GM12878 (cell line): Measurements from ENCODE around the gene FDXACB1. TPM values are rescaled to one million over a fixed set of nuclear protein-coding genes. Genes with fewer than 3 reads are reported as not detected.

ENCODE experiments used
- BRCA1 ChIP-seq: IDR thresholded peaks from 2 replicates; pipeline ENCODE4 v1.6.1; 2011; ENCODE audit warnings: low read depth, low read length, improper control_type of control experiment
- DPF2 ChIP-seq: fragments of 450-650 bp; IDR thresholded peaks from 2 replicates; pipeline ENCODE4 v1.6.1; 2017; ENCODE audit warnings: mild to moderate bottlenecking
- EED ChIP-seq: sonication (generic); IDR thresholded peaks from 2 replicates; pipeline ENCODE4 v1.6.1; 2016; ENCODE audit warnings: antibody characterized with exemption, low read depth
- GABPA ChIP-seq: IDR thresholded peaks from 2 replicates; pipeline ENCODE4 v1.6.1; 2014; ENCODE audit warnings: antibody characterized with exemption, low read depth, mild to moderate bottlenecking, inconsistent platforms
- GATAD2B ChIP-seq: fragments of 450-650 bp; conservative IDR thresholded peaks from 2 replicates; pipeline ENCODE4 v1.6.1; 2017; ENCODE audit warnings: low read depth, mild to moderate bottlenecking, moderate library complexity
- HCFC1 ChIP-seq: fragments of 150-350 bp; IDR thresholded peaks from 2 replicates; pipeline ENCODE4 v1.6.1; 2014; ENCODE audit warnings: low read length
- KDM1A ChIP-seq: fragments of 200-600 bp; sonication (generic); IDR thresholded peaks from 2 replicates; pipeline ENCODE4 v1.6.1; 2016; ENCODE audit warnings: borderline replicate concordance
- MTA3 ChIP-seq: IDR thresholded peaks from 2 replicates; pipeline ENCODE4 v1.6.1; 2012; ENCODE audit warnings: low read length, inconsistent platforms, borderline replicate concordance
- NBN ChIP-seq: fragments of 450-650 bp; IDR thresholded peaks from 2 replicates; pipeline ENCODE4 v1.6.1; 2016
- NFIC ChIP-seq: IDR thresholded peaks from 2 replicates; pipeline ENCODE4 v1.6.1; 2012; ENCODE audit warnings: low read depth, mild to moderate bottlenecking, inconsistent platforms, low read length, moderate library complexity
- NFXL1 ChIP-seq: fragments of 450-650 bp; IDR thresholded peaks from 2 replicates; pipeline ENCODE4 v1.6.1; 2017; ENCODE audit warnings: antibody characterized with exemption, mild to moderate bottlenecking, borderline replicate concordance
- NR2C2 ChIP-seq: IDR thresholded peaks from 2 replicates; pipeline ENCODE4 v1.6.1; 2011; ENCODE audit warnings: borderline replicate concordance, low read depth; ENCODE audit not compliant: control insufficient read depth, insufficient read length
- PAX5 ChIP-seq: IDR thresholded peaks from 2 replicates; pipeline ENCODE4 v1.6.1; 2011; ENCODE audit warnings: low read depth, low read length, borderline replicate concordance
- POLR2AphosphoS5 ChIP-seq: IDR thresholded peaks from 2 replicates; pipeline ENCODE4 v1.6.1; 2011; ENCODE audit warnings: mild to moderate bottlenecking, low read length, inconsistent platforms
- RB1 ChIP-seq: fragments of 450-650 bp; formaldehyde crosslinking; IDR thresholded peaks from 2 replicates; pipeline ENCODE4 v1.6.1; 2017; ENCODE audit warnings: mild to moderate bottlenecking, borderline replicate concordance
- RELA ChIP-seq: fragments of 450-650 bp; IDR thresholded peaks from 2 replicates; pipeline ENCODE4 v1.8.0; 2014; ENCODE audit warnings: borderline replicate concordance; ENCODE audit not compliant: partially characterized antibody
- TAF1 ChIP-seq: IDR thresholded peaks from 2 replicates; pipeline ENCODE4 v1.6.1; 2011; ENCODE audit warnings: mild to moderate bottlenecking, low read depth, low read length, borderline replicate concordance
- TCF7 ChIP-seq: IDR thresholded peaks from 2 replicates; pipeline ENCODE4 v1.6.1; 2014; ENCODE audit warnings: antibody characterized with exemption, borderline replicate concordance
- WRNIP1 ChIP-seq: IDR thresholded peaks from 2 replicates; pipeline ENCODE4 v1.6.1; 2011; ENCODE audit warnings: low read depth, low read length, improper control_type of control experiment, borderline replicate concordance
- polyA plus RNA-seq, 11 experiments: library from polyadenylated mRNA; depleted of rRNA in 4 of 11; unstranded in 6 of 11; stranded (reverse) in 5 of 11; fragments of >200 nt; fragmentation: Nextera tagmentation in 4 of 11; fragmentation: Illumina TruSeq in 1 of 11; extraction: Ambion mirVana in 4 of 11; extraction: Trizol in 1 of 11; gene quantifications; 1 replicate in 1 of 11; 2 replicates in 10 of 11; pipeline versions ENCODE4 v1.2.1 to v1.2.3, GENCODE V29; 2011 to 2016; ENCODE audit warnings: inconsistent platforms in 2 of 11, missing spikeins in 2 of 11, low read depth in 1 of 11
- total RNA-seq, 4 experiments: library from RNA; depleted of rRNA in 3 of 4; stranded (reverse); fragments of >200 nt in 3 of 4; fragmentation: Illumina TruSeq in 1 of 4; extraction: Trizol in 1 of 4; gene quantifications; 2 replicates each; pipeline versions ENCODE4 v1.2.1 to v1.2.3, GENCODE V29; 2013 to 2021
- TF ChIP-seq, protein P1 (sequence below): fragments of 450-650 bp; IDR thresholded peaks from 2 replicates; pipeline ENCODE4 v1.6.1; 2017; ENCODE audit warnings: mild to moderate bottlenecking, moderate library complexity
- TF ChIP-seq, protein P2 (sequence below): fragments of 450-650 bp; IDR thresholded peaks from 2 replicates; pipeline ENCODE4 v1.6.1; 2014; ENCODE audit warnings: mild to moderate bottlenecking
- TF ChIP-seq, protein P3 (sequence below): IDR thresholded peaks from 2 replicates; pipeline ENCODE4 v1.6.1; 2012; ENCODE audit warnings: low read depth, low read length, improper control_type of control experiment

FDXACB1 gene
- total and polyA plus RNA-seq, 10 of the 15 experiments (the other 5 are each of a cell fraction or from before 2014, with no cell fraction given): 7.4 to 13.3 (median 9.7) TPM

DNA sequence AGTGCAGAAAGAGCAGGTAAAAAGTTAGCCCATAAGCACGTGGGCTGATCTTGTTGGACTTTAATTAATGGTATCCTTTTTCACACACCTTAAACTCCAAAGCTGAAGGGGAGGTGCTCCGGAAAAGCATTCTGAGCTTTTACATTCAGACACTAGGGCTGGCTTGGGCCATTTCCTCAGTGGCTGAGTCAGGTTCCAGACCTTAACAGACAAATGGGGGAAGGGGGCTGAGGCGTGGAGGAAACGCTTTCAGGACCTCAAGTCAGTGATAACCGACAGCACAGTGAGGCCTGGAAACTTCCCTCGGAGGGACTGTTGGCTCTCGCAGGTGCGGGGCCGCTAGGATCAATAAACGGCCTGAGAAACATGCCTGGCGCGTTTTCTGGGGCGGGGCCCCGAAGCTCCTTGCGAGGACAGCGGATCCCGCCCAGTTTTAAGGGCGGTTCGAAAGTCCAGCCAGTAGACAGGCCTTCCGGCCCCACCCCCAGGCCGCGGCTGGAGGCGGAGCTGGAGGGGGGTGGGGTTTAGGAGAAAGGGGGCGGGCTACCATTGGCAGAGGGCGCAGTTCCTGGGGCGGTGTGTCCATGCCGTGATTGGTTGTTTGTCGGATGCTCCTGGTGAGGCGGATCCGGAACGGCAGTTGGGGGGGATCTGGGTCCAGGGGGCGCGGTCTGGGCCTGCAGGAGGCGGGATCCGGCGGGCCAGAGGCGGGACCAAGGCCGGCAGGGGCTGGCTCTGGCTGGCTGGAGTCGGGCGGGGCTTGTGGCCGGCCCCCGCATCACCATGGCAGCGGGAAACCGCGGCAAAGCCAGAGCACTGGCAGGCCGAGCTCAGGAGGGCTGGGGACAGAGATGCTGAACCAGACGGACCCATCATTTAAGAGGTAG lies 47.8 kb upstream of the FDXACB1 start (continued):
- TF ChIP-seq, protein P1, sequence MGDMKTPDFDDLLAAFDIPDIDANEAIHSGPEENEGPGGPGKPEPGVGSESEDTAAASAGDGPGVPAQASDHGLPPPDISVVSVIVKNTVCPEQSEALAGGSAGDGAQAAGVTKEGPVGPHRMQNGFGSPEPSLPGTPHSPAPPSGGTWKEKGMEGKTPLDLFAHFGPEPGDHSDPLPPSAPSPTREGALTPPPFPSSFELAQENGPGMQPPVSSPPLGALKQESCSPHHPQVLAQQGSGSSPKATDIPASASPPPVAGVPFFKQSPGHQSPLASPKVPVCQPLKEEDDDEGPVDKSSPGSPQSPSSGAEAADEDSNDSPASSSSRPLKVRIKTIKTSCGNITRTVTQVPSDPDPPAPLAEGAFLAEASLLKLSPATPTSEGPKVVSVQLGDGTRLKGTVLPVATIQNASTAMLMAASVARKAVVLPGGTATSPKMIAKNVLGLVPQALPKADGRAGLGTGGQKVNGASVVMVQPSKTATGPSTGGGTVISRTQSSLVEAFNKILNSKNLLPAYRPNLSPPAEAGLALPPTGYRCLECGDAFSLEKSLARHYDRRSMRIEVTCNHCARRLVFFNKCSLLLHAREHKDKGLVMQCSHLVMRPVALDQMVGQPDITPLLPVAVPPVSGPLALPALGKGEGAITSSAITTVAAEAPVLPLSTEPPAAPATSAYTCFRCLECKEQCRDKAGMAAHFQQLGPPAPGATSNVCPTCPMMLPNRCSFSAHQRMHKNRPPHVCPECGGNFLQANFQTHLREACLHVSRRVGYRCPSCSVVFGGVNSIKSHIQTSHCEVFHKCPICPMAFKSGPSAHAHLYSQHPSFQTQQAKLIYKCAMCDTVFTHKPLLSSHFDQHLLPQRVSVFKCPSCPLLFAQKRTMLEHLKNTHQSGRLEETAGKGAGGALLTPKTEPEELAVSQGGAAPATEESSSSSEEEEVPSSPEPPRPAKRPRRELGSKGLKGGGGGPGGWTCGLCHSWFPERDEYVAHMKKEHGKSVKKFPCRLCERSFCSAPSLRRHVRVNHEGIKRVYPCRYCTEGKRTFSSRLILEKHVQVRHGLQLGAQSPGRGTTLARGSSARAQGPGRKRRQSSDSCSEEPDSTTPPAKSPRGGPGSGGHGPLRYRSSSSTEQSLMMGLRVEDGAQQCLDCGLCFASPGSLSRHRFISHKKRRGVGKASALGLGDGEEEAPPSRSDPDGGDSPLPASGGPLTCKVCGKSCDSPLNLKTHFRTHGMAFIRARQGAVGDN: no peak
- 0 out of 2 replicates have a peak, but pooled peaks have one; percentile 30 for TF ChIP-seq GABPA
- TF ChIP-seq TAF1: peak; percentile 34; the same call in 1 of the 2 replicates
- 0 out of 2 replicates have a peak, but pooled peaks have one; percentile 21 for TF ChIP-seq HCFC1
- no peak for TF ChIP-seq NR2C2
- TF ChIP-seq, protein P2, sequence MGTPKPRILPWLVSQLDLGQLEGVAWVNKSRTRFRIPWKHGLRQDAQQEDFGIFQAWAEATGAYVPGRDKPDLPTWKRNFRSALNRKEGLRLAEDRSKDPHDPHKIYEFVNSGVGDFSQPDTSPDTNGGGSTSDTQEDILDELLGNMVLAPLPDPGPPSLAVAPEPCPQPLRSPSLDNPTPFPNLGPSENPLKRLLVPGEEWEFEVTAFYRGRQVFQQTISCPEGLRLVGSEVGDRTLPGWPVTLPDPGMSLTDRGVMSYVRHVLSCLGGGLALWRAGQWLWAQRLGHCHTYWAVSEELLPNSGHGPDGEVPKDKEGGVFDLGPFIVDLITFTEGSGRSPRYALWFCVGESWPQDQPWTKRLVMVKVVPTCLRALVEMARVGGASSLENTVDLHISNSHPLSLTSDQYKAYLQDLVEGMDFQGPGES: no peak
- TF ChIP-seq NFIC: no peak
- TF ChIP-seq NBN: no peak
- no peak for TF ChIP-seq GATAD2B
- TF ChIP-seq RB1: peak; percentile 42; the same call in 1 of the 2 replicates
- TF ChIP-seq EED: no peak
- TF ChIP-seq MTA3: no peak
- no peak for TF ChIP-seq PAX5
- no peak for TF ChIP-seq WRNIP1
- no peak for TF ChIP-seq TCF7
- TF ChIP-seq BRCA1: no peak
- peak; percentile 49; the same call in 1 of the 2 replicates for TF ChIP-seq POLR2AphosphoS5
- TF ChIP-seq KDM1A: no peak
- TF ChIP-seq DPF2: no peak
- TF ChIP-seq RELA: peak; percentile 23
- TF ChIP-seq, protein P3, sequence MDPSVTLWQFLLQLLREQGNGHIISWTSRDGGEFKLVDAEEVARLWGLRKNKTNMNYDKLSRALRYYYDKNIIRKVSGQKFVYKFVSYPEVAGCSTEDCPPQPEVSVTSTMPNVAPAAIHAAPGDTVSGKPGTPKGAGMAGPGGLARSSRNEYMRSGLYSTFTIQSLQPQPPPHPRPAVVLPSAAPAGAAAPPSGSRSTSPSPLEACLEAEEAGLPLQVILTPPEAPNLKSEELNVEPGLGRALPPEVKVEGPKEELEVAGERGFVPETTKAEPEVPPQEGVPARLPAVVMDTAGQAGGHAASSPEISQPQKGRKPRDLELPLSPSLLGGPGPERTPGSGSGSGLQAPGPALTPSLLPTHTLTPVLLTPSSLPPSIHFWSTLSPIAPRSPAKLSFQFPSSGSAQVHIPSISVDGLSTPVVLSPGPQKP: 0 out of 2 replicates have a peak, but pooled peaks have one; percentile 34
- TF ChIP-seq NFXL1: no peak
